ENCODE results near the gene NCBP1.

GRCh38 chr9:97721396-97721795 is 87.8 kb downstream of the NCBP1 start:
- TF ChIP-seq CTCF (IDR thresholded peaks at IDR 0.05) = no peak
- TF ChIP-seq POLR2A (IDR thresholded peaks at IDR 0.05) = no peak
- no peak for TF ChIP-seq POLR2AphosphoS5 (IDR thresholded peaks at IDR 0.05)
